Measurements from ENCODE around the gene FOXF1.

The FOXF1 gene

DNA sequence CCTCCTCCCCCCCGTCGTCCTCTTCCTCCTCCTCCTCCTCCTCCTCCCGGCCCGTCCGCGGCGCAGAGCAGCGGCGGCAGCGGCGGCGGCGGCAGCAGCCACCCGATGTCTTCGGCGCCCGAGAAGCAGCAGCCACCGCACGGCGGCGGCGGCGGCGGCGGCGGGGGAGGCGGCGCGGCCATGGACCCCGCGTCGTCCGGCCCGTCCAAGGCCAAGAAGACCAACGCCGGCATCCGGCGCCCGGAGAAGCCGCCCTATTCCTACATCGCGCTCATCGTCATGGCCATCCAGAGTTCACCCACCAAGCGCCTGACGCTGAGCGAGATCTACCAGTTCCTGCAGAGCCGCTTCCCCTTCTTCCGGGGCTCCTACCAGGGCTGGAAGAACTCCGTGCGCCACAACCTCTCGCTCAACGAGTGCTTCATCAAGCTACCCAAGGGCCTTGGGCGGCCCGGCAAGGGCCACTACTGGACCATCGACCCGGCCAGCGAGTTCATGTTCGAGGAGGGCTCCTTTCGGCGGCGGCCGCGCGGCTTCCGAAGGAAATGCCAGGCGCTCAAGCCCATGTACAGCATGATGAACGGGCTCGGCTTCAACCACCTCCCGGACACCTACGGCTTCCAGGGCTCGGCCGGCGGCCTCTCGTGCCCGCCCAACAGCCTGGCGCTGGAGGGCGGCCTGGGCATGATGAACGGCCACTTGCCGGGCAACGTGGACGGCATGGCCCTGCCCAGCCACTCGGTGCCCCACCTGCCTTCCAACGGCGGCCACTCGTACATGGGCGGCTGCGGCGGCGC, at the start of gene FOXF1:
Gene FOXF1 (plus strand): TSS at position 63 of the 797 bp plus-strand sequence. CDS start 43 bp downstream, at position 106.
- no peak for DNase-seq

DNA sequence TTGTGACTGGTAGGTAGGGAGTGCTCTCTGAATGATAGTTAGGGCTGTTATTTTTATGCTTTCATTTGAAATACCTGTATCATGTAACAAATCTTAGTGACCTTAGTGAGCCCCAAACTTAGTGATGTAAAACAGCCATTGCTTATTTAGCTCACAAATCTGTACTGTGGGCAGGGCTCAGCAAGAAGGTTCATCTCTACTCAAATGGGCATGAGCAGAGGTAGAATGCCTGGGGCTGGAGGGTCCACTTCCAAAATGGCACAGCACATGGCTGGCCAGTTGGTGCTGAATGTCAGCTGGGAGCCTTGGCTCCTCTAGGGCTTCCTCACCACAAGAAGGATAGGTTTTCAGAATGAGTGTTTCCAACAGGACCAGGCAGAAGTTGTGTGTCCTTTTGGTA, 49.3 kb upstream of the FOXF1 start:
- DNase-seq = no peak

DNA sequence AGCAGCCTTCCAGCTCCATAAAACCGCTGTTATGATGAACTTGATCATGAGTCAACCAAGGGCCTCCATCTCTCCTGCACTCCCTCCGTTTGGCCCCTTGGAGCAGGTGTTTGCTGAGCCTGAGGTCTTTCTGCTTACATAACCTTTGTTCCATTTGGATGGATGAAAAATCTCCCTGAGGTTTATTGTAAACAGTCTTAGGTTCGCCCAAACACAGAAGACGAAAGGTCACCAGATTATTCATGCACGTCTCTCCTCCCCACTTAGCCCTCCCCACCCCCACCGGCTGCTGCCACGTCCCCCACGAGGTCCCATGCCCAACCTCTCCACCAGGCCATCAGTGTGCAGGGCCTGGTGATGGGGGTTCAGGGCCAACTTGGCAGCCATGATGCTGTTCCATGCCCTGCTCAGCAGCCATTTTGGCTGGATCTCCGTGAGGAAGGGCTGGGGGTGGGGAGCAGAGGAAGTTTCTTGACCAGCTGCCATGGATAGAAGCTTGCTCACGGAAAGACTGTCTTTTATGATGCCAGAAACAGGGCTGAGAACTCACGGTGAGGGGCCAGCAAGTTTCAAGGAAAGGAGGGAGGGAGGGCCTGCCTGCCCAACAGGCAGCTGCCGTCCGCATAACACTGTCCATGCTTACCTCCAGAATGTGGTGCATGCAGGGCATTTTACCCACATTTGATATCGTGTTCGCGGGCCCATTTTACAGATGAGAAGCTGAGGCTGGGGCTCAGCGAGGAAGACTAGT, 47.8 kb upstream of the FOXF1 start:
- DNase-seq = no peak

DNA sequence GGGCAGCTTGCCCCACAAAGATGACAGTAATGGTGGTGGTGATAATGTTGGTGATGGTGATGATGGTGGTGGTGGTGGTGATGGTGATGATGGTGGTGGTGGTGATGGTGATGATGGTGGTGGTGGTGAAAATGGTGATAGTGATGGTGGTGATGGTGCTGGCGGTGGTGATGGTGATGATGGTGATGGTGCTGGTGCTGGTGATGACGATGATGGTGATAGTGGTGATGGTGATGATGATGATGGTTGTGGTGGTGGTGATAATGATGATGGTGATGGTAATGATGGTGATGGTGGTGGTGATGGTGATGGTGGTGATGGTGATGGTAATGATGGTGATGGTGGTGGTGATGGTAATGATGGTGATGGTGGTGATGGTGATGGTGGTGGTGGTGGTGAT, 46.3 kb upstream of the FOXF1 start:
- DNase-seq = no peak

DNA sequence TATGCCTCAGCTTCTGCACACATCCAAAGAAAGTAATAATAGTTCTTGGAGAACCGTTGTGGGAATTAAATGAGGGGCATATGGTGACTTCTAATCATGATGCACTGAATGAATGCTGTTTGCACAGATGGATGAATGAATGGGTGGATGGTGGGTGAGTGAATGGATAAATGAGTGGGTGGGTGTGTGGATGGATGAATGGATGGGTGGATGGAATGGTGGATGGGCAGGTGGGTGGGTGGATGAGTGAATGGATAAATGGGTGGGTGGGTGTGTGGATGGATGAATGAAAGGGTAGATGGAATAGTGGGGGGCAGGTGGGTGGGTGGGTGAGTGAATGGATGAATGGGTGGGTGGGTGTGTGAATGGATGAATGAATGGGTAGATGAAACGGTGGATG, 44.9 kb upstream of the FOXF1 start:
- DNase-seq = no peak

DNA sequence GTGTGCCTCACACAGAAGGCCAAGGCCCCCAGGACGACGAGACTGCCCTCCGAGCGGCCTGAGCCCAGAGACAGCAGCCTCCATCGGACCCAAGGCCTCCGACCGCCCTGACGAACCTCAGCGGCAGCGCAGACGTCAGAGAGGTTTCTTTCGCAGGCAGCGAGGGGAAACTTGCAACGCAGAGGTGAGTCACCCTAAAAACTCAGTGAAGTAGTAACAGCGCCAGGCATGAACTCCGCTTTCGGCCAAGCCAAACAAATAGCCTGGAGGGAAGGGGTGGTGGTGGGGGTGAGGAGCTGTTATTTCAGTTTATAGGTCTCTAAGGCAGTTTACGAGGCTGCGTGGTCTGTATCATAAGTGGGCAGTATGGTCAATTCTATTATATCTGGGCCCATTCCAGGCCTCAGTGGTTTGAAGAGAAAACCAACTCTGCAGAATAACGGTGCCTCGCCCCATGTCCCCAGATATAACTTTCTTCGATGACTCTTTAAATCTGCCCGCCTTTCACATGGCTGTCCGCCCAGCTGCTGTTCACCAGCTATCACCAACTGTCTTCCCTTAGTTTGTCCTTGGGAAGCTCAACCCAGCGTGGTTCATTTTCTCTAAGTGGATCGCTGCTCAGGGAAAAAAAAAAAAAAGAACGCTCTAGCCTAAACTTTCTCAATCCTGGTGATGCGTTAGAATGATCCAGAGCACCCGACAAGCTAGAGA, 43.5 kb upstream of the FOXF1 start:
- DNase-seq = peak; percentile 58

DNA sequence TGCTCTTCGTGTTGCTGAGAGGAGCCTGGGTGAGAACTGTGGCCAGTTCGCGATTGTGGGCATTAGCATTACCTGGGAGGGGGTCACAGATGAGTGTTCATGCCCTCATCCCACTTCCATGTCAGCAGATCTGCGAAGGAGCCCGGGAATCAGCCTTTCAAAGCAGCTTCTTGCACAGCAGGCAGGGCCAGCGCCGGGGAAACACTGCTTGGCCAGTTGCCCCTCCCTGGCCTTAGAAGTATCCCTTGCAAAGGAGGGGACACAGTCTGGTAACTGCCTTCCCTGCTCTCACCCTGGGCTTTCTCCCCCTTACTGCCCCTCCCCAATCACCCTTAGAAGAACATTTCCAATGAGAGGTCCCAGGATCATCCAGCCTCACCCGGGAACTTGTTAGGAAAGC, 42.8 kb upstream of the FOXF1 start:
- DNase-seq = no peak

DNA sequence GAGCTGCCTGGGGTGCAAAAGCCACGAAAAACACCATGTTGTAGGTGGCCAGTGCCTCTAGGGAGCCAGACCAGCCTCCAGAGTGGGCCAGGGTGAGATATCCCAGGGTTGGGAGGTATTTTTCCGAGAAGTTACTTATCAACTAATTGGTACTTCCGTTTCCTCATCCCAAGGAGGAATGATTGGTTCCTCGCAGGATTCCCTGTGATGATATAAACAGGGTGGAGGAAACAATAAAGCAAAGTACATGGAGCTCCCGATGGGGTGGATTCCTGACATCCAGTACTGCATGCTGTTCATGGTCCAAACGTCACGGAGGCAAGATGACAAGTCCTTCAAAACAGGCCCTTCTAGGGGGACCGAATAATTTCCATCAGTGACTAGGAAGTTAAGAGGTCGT, 39.4 kb upstream of the FOXF1 start:
- DNase-seq = no peak

DNA sequence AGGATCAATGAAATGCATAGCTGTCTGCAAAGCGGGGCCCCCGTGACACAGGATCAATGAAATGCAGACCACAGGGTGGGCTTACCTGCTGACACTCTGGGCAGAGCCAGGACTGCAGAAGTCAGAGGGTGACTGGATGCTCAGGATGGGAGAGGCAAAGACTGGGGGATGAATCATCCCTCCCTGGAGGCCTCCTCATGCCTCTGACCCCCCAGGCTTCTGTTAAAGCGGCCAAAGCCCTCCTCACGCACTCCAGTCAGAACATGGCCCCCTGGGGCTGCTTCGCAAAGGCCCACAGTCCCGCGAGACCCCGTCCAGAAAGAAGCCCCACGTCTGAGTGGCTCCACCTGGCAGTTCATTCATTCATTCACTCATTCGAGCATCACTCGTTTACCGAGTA, 38.4 kb upstream of the FOXF1 start:
- no peak for DNase-seq

DNA sequence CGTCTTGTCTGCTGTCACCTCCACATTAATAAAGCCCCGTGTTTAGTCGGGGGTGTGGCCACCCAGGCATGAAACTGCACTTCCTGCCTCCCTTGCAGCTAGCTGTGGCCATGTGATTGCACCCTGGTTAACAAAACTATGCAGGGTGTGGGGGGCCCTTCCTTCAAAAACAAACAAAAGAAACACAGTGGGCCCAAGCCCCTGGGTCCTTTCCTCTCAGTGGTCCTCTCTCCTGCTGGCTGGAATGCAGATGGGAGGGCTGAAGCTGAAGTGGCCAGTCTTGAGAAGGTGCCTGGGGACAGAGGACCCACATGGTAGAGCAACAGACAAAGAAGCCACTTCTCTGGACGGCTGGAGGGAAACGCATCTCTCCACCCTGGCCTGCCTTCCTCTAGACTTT, 38.0 kb upstream of the FOXF1 start:
- no peak for DNase-seq

DNA sequence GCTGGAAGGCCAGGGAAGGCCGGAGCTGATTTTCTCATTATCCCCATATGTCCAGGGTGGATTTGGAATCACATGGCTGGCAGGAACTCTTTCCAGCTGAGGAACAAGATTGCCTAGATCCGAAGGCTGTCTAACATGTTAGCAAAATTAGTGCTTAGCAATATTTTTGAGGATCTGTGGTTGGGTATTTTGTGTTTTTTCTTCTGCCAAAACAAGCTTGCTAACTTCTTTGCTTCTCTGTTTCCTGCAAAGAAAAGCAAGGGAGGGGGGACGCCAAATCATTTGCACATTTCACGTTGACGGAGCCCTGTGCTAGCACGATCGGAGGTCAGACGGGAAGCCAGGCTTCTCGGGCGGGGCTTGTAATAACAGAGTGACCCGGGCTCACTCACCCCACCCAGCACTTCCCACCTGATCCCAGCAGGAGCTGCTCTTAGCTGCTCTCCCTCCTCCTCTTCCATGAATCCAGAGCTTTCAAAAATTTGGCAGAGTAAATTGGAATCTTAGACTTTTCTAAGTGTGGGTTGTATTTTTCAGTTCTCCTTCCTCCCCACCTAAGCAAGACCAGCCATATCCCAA, 33.3 kb upstream of the FOXF1 start:
- no peak for DNase-seq

DNA sequence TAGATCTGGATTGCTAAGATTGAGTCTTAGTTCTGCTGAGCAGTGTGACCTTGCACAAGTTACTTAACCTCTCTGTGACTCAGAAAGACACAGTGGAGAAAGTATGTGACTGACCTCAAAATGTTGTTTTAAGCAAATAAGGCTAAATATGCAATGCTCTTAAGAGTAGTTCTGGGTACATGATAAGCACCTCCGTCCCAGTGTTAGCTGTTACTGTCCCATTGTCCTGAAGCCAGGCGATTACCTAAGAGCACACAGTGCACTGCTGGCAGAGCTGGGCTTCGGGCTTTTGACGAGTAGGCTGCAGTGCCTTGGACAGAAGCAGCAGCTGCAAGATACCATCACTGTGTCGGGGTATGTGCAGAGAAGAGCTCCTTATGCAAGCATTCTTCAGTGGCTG, 32.7 kb upstream of the FOXF1 start:
- DNase-seq = no peak

DNA sequence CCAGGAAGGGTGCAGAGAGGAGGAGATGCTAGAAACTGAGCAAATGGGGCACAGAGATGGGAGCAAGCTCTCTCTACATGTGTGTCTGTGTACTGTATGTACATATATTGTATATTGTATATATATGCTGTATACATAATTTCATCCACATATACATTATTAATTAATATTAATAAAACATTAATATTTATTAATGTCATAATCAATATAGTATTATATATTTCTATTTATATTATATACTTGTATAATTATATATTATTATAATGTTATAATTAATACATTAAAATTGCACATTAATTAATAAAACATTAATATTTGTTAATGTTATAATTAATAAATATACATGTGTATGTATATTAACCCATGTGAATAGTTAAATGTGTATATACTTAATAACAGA, 31.5 kb upstream of the FOXF1 start:
- no peak for DNase-seq

DNA sequence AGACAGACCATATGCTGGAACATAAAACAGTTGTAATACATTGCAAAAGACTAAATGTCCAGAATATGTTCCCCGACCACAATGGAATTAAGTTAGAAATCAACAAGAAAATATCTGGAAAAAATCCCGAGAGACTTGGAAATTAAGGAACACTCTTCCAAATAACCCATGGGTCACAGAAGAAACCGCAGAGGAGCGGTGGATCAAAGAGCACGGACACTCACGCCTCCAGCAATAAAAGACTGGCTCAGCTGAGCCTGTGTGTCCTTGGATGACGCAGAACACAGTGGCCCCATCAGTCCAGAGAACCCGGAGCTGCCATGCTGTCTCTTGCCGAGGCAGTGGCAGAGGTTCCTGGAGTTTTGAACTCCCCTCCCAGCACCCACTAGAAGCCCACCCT, 30.9 kb upstream of the FOXF1 start:
- no peak for DNase-seq

DNA sequence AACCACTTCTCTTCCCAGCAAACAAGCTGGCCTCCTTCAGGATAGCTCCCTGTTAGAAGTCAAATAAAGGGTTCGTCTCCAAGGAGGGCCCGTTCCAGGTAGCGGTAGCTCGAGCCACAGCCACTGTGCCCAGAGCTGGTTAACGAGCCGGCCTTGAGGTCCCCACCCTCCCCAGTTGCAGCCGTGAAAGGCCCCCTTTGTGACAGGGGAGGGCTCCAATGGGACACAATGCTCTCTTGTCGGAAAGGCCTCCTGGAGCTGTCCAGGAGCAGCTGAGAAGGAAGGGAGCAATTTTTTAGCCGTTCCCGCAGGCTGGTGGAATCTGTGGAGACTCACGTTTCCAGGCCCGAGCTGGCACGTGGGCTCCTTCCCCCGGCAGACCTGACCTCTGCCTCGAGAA, 29.9 kb upstream of the FOXF1 start:
- no peak for DNase-seq

DNA sequence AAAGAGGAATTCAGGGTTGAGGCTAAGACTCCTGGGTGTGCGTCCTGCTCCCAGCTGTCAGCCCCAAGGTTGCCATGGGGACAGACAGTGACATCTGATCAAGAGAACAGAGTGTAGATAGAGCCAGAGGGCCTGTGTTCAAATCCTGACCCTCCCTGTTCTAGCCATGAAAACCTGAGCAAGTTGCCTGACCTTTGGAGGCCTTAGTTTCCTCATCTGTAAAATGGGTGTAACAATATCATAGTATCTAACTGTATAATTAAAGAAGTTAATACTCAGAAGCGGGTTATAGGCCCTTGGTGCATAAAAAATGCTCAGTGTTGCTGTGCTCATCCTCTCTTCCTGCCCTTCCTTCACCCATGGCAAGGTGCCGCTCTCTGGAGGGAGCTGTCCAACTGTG, 28.7 kb upstream of the FOXF1 start:
- no peak for DNase-seq

DNA sequence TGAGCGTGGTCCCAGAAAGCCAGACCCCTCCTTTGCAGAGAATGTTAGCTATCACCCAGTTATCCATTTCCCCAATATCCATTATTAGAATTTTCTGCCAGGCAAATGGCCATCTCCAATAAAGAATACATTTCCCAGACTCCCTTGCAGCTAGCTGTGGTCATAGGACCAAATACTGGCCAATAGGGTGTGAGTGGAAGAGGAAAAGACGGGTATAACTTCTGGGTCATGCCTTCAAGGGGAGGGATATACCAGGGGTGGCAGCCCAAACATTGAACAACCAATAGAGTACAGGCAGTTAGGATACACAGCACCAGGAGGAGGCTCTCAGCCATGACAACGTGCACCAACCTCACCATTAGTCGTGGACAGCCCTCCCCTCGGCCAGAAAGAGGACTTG, 26.1 kb upstream of the FOXF1 start:
- no peak for DNase-seq

DNA sequence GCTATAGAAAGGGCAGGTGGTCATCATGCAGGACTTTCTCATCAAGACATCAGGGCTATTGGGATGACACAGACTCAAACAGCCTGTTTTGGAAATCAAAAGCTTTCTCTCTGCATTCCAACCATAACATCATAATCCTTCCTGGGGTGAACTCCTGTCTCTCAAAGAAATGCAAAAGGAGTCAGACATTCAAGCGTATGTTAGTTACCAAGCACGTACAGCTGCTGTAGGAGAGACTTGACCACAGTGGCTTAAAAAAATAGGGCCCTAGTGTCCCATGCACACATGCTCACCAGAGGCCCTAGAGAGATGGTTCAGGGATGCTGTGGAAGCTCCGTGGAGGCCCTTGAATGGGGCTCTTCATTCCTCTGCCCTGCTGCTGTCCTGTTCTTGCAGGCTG, 24.6 kb upstream of the FOXF1 start:
- no peak for DNase-seq

DNA sequence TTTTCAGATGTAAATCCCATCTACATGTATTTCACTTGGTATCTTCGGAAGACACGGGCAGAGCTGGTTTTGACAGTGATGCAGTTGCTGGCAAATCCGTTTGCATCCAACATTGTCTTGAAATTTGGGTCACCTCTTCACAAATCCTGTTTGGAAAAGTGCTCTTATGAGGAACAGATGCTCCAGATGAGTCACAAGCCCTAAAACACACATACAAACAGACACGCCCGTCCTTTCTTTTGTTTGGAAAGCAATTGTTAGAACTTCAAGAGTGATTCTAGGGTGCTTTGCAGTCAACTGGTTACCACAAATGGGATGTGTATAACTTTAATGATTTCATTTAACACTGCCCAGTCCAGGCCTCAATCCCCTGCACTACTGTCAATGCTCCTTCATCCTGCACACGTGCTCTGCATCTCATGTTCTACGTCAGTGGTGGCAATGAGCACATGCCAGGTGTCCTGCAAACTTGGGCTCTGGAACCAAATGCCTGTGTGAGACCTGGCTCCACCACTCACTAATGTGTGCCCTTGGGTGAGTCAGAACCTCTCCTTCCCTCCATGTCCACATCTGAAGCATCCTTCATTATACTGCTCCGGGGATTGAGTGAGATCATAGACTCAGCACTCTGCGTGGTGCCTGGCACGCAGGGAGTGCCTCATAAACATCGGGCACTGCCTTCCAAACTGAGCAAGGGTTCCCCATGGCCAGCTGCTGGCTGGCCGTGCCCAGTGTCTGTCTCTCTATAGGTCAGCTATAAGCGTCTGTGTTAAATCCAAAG, 19.3 kb upstream of the FOXF1 start:
- no peak for DNase-seq

DNA sequence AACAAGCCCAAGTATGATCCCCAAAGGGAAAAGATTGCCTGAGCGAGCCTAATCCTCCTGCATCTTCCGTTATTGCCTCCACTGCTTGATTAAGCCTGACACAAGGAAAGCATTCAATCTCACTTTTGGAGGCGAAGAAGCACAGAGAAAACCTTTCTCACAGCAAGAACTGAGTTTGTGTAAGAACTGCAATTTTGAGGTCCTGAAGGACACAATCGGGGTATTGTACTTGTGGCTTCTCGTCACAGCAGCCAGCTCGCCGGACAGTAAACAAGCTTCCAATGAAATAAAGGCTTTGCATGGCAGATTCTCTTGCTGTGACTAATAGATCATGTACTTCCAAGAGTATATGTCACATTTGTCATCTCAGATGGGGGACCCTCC, 18.7 kb upstream of the FOXF1 start:
- no peak for DNase-seq

DNA sequence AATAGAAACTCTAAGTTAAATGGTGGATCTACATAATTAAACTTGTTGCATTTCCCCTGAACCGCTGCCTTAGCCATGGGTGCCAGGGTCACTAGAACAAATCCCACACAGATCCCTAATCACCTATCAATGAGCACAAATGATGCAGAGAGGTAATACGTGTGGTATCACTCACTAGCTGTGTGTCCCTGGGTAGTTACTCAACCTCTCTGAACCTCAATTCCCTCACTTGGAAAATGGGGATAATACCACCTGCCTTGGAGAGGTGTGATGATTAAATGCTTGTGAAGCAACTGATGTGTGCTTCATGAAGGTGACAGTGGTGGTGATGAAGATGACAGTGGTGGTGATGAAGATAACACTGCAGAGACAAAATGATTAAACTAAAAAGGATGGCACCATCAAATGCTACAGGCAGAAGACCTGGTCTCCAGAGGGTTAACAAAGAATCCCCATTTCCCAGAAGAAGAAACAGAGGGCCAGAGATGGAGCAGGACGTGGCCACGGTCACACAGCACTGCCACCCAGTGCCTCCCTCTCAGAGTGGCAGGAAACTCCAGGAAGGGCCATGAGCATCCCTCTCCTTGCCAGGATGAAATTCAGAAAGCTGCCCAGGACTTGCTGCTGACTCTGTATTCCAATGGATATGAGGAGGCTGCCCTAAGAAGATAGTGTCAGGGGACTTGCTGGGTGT, 17.9 kb upstream of the FOXF1 start:
- no peak for DNase-seq

DNA sequence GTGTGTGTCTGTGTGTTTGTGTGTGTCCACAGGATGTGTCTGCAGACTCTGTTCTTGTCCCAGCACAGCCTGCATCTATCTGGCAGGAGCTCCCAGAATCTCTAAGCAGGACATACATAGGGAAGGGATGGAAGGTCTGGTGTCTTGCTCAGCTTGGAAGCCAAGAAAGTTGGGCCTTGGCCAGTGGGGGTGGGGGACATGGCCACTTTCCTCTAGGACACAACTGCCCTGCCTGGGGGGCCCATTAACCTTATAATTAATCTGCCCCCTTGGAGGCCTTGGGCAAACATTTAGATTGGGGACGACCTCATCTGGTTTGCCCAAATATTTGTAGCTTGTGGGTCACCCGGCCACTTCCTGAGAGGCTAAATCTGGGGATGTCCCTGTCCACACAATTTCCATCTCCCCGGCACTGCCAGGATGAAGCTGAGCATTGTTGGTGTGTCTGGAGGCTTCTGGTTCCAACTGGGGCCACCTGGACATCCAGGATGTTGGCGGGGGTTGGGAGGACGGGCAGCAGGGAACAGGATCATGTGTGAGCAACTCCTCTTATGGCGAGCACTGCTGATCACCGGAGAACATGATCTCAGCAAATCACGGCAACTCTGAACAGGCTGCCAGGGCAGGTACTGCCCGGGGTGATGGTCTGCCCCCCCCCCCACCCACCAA, 17.2 kb upstream of the FOXF1 start:
- no peak for DNase-seq
